Measurements from ENCODE around the gene MAF.

MAF gene

GRCh38 chr16:79600638-79601091, at the start of gene MAF:
Gene MAF, minus strand, starts transcription at chr16:79600737. Its CDS starts 835 bp downstream, at chr16:79599902.
- DNase-seq (ENCODE audit: low read depth, low spot score), result no peak
- Histone ChIP-seq H3K9me3 (ENCODE audit: low read depth, low read length) (no peaks in the 10 kb centered on the region), H3K4me3 (peak within 1 kb of the TSS; percentile 76), H3K27ac (no peak within 1 kb of the TSS), H3K9ac (ENCODE audit: insufficient read length) (no peak within 1 kb of the TSS), H3K36me3 (ENCODE audit: insufficient read depth, low read length) (no peaks in the 10 kb centered on the region)
- no peak for TF ChIP-seq FOXP2 (optimal IDR thresholded peaks at IDR 0.05; ENCODE audit: control extremely low read depth, extremely low read length, insufficient read depth)
- no peak for TF ChIP-seq POLR2AphosphoS5 (IDR thresholded peaks at IDR 0.05; ENCODE audit: borderline replicate concordance, low read depth, low read length)
- TF ChIP-seq EZH2 (IDR thresholded peaks at IDR 0.05), result no peak

- Histone ChIP-seq H3K36me3 (ENCODE audit: insufficient read depth, low read length) (no peaks in the 10 kb centered on the region), H3K4me3 (no peak overlapping the region), H3K9me3 (ENCODE audit: low read depth, low read length) (no peaks in the 10 kb centered on the region), H3K27ac (no peak overlapping the region), H3K9ac (ENCODE audit: insufficient read length) (no peak overlapping the region)
- DNase-seq (ENCODE audit: low read depth, low spot score), result no peak
- TF ChIP-seq FOXP2 (optimal IDR thresholded peaks at IDR 0.05; ENCODE audit: control extremely low read depth, extremely low read length, insufficient read depth) (no peak), EZH2 (IDR thresholded peaks at IDR 0.05) (no peak), POLR2AphosphoS5 (IDR thresholded peaks at IDR 0.05; ENCODE audit: borderline replicate concordance, low read depth, low read length) (no peak)
These were observed 48.3 kb upstream of the MAF start for GRCh38 chr16:79648826-79649225.

GRCh38 chr16:79647586-79647985, 47.0 kb upstream of the MAF start:
- Histone ChIP-seq H3K4me3 (no peak overlapping the region), H3K9ac (ENCODE audit: insufficient read length) (no peak overlapping the region), H3K27ac (no peak overlapping the region), H3K36me3 (ENCODE audit: insufficient read depth, low read length) (no peaks in the 10 kb centered on the region), H3K9me3 (ENCODE audit: low read depth, low read length) (no peaks in the 10 kb centered on the region)
- no peak for TF ChIP-seq POLR2AphosphoS5 (IDR thresholded peaks at IDR 0.05; ENCODE audit: borderline replicate concordance, low read depth, low read length)
- no peak for TF ChIP-seq FOXP2 (optimal IDR thresholded peaks at IDR 0.05; ENCODE audit: control extremely low read depth, extremely low read length, insufficient read depth)
- TF ChIP-seq EZH2 (IDR thresholded peaks at IDR 0.05), result no peak
- no peak for DNase-seq (ENCODE audit: low read depth, low spot score)

- Histone ChIP-seq H3K9ac (ENCODE audit: insufficient read length) (no peak overlapping the region), H3K27ac (no peak overlapping the region), H3K36me3 (ENCODE audit: insufficient read depth, low read length) (no peaks in the 10 kb centered on the region), H3K4me3 (no peak overlapping the region), H3K9me3 (ENCODE audit: low read depth, low read length) (no peaks in the 10 kb centered on the region)
- no peak for DNase-seq (ENCODE audit: low read depth, low spot score)
- no peak for TF ChIP-seq POLR2AphosphoS5 (IDR thresholded peaks at IDR 0.05; ENCODE audit: borderline replicate concordance, low read depth, low read length)
- no peak for TF ChIP-seq FOXP2 (optimal IDR thresholded peaks at IDR 0.05; ENCODE audit: control extremely low read depth, extremely low read length, insufficient read depth)
- no peak for TF ChIP-seq EZH2 (IDR thresholded peaks at IDR 0.05)
These were observed 45.2 kb upstream of the MAF start for GRCh38 chr16:79645701-79646100.

GRCh38 chr16:79644971-79645667, 44.6 kb upstream of the MAF start:
- no peak for TF ChIP-seq POLR2AphosphoS5 (IDR thresholded peaks at IDR 0.05; ENCODE audit: borderline replicate concordance, low read depth, low read length)
- TF ChIP-seq EZH2 (IDR thresholded peaks at IDR 0.05), result no peak
- TF ChIP-seq FOXP2 (optimal IDR thresholded peaks at IDR 0.05; ENCODE audit: control extremely low read depth, extremely low read length, insufficient read depth), result no peak
- DNase-seq (ENCODE audit: low read depth, low spot score), result no peak
- H3K9ac ChIP-seq (ENCODE audit: insufficient read length), result no peak overlapping the region
- no peaks in the 10 kb centered on the region for H3K36me3 ChIP-seq (ENCODE audit: insufficient read depth, low read length)
- no peak overlapping the region for H3K4me3 ChIP-seq
- H3K27ac ChIP-seq, result no peak overlapping the region
- no peaks in the 10 kb centered on the region for H3K9me3 ChIP-seq (ENCODE audit: low read depth, low read length)

GRCh38 chr16:79642652-79643051, 42.1 kb upstream of the MAF start:
- Histone ChIP-seq H3K36me3 (ENCODE audit: insufficient read depth, low read length) (no peaks in the 10 kb centered on the region), H3K4me3 (no peak overlapping the region), H3K9me3 (ENCODE audit: low read depth, low read length) (no peaks in the 10 kb centered on the region), H3K27ac (no peak overlapping the region), H3K9ac (ENCODE audit: insufficient read length) (no peak overlapping the region)
- TF ChIP-seq POLR2AphosphoS5 (IDR thresholded peaks at IDR 0.05; ENCODE audit: borderline replicate concordance, low read depth, low read length) (no peak), EZH2 (IDR thresholded peaks at IDR 0.05) (no peak), FOXP2 (optimal IDR thresholded peaks at IDR 0.05; ENCODE audit: control extremely low read depth, extremely low read length, insufficient read depth) (no peak)
- DNase-seq (ENCODE audit: low read depth, low spot score), result no peak

- no peak overlapping the region for H3K27ac ChIP-seq
- no peak overlapping the region for H3K4me3 ChIP-seq
- no peaks in the 10 kb centered on the region for H3K9me3 ChIP-seq (ENCODE audit: low read depth, low read length)
- no peaks in the 10 kb centered on the region for H3K36me3 ChIP-seq (ENCODE audit: insufficient read depth, low read length)
- TF ChIP-seq EZH2 (IDR thresholded peaks at IDR 0.05) (no peak), FOXP2 (optimal IDR thresholded peaks at IDR 0.05; ENCODE audit: control extremely low read depth, extremely low read length, insufficient read depth) (no peak), POLR2AphosphoS5 (IDR thresholded peaks at IDR 0.05; ENCODE audit: borderline replicate concordance, low read depth, low read length) (no peak)
- no peak for DNase-seq (ENCODE audit: low read depth, low spot score)
- H3K9ac ChIP-seq (ENCODE audit: insufficient read length), result no peak overlapping the region
These were observed 40.2 kb upstream of the MAF start for GRCh38 chr16:79640513-79641360.

- H3K27ac ChIP-seq, result no peak overlapping the region
- H3K9ac ChIP-seq (ENCODE audit: insufficient read length), result no peak overlapping the region
- TF ChIP-seq POLR2AphosphoS5 (IDR thresholded peaks at IDR 0.05; ENCODE audit: borderline replicate concordance, low read depth, low read length), result no peak
- TF ChIP-seq EZH2 (IDR thresholded peaks at IDR 0.05), result no peak
- no peak for TF ChIP-seq FOXP2 (optimal IDR thresholded peaks at IDR 0.05; ENCODE audit: control extremely low read depth, extremely low read length, insufficient read depth)
- DNase-seq (ENCODE audit: low read depth, low spot score), result no peak
- H3K4me3 ChIP-seq, result no peak overlapping the region
- no peaks in the 10 kb centered on the region for H3K36me3 ChIP-seq (ENCODE audit: insufficient read depth, low read length)
- H3K9me3 ChIP-seq (ENCODE audit: low read depth, low read length), result no peaks in the 10 kb centered on the region
These were observed 39.2 kb upstream of the MAF start for GRCh38 chr16:79639576-79640311.

All from SK-N-MC (cell line).